HG02798 (cell line): ENCODE measurements around the gene TXNL4A.
"Not testable (repeated sequence)": the region's sequence is repeated elsewhere in the genome, so short reads cannot be mapped to it uniquely, and the experiment has no call there.

ENCODE experiments used
- ATAC-seq: cut with Tn5 transposase; IDR thresholded peaks from one replicate; pipeline ENCODE4 v1.9.1; 2021; ENCODE audit warnings: mild to moderate bottlenecking; ENCODE audit not compliant: unreplicated experiment, poor library complexity

The TXNL4A gene, protein sequence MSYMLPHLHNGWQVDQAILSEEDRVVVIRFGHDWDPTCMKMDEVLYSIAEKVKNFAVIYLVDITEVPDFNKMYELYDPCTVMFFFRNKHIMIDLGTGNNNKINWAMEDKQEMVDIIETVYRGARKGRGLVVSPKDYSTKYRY

DNA sequence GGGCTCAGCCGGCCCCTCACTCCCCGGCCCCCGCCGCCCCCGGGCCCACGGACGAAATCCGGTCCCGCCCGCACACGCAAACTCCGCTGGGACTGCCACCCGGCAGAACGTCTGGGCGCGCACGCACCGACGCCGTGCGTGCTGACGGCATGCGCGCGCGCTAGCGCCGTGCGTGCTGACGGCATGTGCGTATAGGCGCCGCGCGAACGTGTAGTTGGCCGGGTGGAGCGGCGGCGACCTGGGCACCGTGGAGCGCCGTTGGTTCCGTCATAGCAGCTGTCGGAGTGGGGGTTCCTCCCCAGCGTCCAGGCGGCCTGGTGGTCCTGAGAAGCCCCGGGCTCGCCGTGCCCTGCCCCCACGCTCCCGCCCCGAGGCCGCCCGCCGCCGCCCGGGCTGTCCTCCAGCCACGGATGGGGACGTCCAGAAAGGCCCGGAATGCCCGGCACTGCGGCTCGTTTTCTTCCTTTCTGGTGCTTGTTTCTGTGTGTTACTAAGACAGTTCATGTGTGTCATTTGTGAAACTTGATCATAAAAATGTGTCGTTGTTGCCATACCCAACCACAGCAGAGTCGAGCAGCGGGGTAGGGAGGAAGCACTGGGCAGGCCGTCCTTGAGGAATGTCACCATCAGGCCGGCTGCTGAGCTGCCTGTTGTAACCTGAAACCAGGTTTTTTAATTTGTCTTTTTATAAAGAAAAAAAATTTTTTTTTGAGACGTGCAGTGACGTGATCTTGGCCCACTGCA is at the start of gene TXNL4A:
Gene TXNL4A (minus strand): TSS at position 113 of the 744 bp plus-strand sequence. CDS start 171 bp downstream, outside the sequence.
- ATAC-seq: peak; percentile 98

DNA sequence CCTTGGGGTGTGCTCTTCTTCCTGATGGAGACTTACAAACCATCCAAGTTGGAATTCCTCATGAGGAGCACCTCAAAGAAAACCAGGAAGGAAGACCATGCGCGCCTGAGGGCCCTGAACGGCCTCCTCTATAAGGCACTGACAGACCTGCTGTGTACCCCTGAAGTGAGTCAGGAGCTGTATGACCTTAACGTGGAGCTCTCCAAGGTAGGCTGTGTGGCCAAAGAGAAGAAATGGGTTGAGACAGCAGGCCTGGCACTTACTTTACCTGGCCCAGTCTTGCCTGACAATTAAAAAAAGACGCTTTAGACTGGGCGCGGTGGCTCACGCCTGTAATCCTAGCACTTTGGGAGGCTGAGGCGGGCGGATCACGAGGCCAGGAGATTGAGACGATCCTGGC is 48.9 kb upstream of the TXNL4A start:
- no peak for ATAC-seq

DNA sequence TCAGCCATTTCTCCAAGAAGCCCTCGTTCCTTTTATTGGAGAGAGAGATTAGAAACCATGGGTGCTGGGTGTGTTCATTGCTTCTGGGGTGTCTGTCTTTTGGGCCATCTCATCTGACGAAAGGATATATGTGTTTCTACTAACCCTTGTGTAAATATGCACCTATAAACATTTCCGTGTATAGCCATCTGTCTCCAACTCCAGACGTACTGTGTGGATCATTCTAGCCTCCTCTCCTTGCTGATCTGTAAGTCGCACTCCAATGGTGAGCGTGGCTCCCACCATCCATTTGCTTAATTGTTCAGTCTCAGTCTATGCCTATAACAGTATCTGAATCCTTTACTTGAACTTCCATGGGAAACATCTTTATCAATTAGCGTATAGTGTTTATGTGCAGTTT is 47.6 kb upstream of the TXNL4A start:
- ATAC-seq: no peak

DNA sequence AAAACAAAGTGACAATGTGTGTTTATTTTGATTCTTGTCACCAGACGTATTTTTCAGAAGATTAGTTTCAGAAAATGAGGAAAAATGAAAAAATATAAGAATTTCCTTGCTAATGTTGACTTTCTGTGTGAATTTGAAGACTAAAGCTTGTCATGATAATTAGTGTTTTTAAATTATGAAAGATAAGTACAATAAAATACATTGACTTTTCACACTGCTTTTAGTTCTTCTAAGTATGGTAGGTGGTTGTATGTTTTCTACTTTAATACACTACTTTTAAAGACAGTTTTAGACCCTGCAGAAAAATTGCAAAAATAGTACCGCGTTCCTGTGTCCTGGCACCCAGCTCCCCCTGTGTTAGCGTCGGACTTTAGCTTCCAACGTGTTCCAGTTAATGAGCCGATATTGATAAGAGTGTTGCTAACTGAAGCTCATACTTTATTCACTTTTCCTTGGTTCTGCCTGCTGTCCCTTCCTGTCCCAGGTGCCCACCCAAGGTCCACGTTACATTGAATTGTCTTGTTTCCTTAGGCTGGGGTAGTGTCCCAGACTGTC is 46.6 kb upstream of the TXNL4A start:
- no peak for ATAC-seq

DNA sequence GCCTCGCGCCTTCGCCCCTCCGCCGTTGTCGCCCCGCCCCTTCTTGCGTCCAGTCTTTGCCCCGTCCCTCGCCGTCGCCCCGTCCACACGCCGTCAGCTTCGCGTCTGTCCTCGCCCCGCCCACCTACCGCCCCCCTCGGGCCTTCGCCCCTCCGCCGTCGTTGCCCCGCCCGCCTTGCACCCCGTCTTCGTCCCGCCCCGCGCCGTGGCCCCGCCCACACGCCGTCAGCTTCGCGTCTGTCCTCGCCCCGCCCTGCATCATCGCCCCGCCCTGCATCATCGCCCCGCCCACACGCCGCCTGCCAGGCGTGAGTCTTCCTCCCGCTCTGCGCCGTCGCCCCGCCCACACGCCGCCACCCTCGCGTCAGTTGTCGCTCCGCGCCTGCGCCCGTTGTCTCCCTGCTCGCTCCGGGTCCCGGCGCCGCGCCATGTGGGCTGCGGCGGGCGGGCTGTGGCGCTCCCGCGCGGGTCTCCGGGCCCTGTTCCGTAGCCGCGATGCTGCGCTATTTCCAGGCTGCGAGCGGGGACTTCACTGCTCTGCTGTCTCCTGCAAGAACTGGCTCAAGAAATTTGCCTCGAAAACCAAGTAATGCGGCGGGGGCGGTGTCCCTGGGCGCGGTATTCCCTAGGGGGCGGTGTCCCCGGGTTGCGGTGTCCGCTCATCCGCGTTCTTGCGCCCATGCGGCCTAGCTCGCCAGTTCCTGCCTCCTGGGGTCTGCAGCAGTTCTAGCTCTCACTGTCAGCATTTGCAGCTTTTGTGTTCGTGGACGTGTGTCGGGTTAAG is 45.9 kb upstream of the TXNL4A start, which contains the start of gene RBFA:
Gene RBFA (plus strand): TSS at position 367 of the 784 bp plus-strand sequence. CDS start 62 bp downstream, at position 429.
- peak; percentile 77 for ATAC-seq

DNA sequence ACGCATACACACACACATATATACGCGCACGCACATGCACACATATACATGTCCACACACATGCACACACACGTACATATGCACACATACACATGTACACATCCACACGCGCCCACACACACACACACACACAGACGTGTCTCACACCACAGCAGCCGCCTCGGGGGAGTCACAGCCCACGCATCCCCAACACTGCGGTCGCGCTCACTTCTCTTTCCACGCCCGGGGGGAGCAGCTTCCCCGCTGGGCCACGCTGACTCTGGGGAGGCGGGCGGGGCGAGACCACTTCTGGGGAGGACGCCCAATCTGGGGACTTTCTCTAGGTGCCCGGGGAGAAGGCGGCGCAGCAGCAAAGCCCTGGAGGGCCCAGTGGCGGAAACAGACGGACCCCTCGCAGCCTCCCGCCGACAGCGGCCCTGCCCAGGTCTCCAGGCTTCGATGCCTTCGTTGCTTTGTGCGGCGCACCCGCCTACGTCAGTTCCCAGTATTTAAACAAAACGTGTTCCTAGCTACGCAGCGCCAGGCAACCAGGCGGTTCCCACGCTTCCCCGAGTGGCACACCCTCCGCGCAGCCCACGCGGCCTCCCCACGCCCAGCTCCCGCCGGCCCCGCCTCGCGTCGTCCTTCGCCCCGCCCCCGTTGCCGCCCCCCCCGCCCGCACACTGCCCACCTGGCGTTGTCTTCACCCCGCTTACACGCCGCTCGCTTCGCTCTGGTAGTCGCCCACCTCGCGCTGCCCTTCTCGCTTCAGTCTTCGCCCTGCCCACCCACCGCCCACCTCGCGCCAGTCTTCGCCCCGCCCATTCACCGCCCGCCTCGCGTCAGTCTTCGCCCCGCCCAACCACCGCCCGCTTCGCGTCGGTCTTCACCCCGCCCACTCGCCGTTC is 45.1 kb upstream of the TXNL4A start:
- peak; percentile 55 for ATAC-seq

DNA sequence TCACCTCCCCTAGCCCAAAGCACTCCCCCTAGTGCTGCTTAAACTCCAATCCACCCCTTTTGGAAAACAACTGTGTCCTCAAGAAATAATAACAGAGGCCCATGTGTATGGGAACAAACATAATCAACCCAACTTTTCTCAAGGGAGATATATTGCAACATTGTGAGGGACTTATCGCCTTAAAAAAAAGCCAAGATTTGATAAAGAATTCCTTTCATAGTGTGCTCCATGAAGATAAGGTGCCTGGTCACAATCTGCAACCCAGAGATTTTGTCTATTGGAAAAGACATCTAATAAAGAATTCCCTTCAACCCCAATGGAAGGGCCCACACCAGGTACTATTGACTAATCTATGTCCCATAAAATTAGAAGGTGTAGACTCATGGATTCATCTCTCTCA is 41.3 kb upstream of the TXNL4A start:
- ATAC-seq: no peak

DNA sequence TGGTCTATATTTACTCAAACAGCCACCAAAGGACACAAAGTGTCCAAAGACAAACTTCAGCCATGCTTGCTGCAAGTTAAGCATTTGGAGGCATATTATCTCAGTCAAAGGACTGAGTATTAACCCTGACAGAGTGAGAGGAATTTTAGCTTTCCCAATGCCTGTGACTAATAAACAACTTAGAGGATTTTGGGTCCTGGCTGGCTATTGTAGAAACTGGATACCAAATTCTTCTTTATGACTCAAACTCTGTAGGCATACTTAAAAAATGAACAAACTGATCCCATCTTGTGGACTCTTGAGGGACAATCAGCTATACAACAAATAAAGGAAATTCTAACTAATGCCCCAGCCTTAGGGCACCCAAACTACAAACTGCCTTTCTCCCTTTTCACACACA is 39.4 kb upstream of the TXNL4A start:
- ATAC-seq: not testable (repeated sequence)

DNA sequence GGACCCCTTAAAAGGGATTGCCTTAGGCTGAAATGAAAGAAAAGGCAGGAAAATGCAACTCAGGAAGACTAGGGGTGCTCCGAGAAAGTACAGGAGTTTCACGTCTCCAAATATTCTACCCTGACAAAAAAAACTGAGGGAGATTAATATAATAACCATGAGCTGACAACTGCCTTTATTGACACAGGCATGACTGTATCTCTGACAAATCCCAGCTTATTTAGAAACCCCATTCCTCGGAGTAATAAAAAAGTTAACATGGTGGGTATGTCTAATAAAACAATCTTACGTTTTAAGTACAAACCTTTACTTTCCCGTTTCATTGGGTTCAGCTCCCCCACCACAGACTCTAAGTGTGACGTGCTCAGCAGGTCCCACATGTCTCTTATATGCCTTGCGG is 38.0 kb upstream of the TXNL4A start:
- no peak for ATAC-seq

DNA sequence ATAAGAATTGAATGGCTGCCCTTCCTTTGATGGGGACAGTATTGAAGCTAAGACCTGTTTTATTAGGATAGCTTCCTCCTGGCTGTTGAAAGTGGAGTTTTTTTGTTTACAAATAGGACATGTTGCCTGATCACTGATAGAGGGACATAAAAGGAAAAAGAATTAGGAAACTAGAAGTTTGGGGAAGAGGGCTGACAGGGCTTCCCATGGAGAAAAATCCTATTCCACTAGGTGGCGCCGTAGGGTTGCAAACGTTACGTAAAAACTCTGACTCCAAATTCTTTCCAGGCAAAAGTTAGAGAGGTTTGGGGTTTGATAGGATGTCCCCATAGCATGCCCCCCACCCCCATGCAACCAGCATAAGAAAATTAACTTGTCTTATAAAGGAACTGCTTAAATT is 34.8 kb upstream of the TXNL4A start:
- ATAC-seq: no peak

DNA sequence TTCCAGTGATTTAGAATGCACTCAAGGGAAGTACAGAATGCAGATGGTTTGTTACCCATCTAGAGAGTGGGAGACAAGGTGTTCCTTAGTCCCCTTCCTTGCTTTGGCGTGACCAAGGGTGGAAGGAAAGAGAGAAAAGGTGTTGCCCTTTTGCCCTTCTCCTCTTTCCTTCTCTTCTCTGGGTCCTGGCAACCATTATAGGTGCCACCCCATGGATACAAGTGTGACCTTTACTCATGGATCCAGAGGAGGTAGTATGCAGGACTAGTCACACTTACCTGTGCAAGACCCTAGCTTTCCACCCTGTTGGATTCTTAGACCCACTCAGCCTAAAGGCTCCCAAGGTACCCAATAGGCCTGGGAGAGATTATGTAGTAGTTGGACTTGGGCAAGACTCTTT is 34.2 kb upstream of the TXNL4A start:
- ATAC-seq: no peak

DNA sequence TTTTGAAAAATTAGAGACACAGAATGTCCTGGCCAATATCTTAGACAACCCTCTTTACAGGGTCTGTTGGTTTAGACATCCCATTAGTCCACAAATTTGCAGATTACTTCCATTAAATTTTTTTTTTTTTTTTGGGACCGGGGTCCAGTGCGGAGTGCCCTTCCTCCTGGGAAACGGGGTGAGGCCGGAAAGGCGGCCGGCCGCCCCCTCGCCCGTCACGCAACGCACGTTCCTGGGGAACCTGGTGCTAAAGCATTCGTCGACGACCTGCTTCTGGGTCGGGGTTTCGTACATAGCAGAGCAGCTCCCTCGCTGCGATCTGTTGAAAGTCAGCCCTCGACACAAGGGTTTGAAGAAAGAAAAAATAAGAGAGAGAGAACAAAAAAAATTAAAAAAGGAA is 24.4 kb upstream of the TXNL4A start:
- ATAC-seq: no peak

DNA sequence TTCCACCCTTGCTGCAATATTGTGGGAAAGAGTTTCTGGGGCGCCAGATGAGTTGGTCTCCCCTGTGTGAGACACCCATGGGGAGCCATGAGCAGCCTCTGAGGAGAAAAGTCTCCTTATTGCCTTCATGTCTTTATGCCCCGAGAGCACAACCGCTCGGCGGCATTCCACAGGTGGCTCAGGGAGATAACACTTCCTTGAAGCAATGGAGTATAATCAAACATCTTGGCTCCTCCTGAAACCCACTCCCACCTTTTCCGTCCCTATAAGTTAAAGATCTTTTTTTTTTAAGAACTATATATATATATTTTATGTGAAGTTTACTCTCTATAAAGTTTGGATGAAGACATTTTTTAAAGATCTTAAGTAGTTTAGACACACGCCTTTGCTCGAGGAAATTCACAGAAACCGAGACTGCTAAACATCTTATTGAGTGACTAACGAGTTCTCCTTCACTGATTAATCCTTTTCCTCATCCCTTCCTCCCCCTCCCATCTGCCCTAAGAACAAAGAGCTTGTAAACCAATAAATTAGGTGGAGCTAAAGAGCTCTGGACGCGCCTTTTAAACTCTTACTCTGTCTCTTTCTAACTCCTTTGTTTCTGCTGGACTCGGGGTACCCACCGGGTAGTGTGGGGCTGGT is 23.3 kb upstream of the TXNL4A start:
- not testable (repeated sequence) for ATAC-seq

DNA sequence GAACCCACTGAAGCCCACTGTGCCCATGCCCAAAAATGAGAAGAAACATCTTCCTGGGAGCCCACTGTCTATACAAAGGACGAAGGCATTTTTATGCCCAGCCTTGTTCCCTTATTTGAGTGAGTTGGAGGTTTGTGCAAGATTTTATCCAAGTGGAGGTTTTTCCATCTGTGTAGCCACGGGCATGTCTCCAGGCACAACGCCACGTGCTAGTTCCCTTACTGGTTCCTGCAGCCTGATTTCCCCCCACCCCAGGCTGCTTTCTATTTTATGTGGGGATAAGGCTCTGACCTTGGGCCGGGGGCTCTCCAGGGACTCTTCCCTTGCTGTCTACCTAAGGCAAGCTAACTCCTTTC is 22.2 kb upstream of the TXNL4A start:
- no peak for ATAC-seq

DNA sequence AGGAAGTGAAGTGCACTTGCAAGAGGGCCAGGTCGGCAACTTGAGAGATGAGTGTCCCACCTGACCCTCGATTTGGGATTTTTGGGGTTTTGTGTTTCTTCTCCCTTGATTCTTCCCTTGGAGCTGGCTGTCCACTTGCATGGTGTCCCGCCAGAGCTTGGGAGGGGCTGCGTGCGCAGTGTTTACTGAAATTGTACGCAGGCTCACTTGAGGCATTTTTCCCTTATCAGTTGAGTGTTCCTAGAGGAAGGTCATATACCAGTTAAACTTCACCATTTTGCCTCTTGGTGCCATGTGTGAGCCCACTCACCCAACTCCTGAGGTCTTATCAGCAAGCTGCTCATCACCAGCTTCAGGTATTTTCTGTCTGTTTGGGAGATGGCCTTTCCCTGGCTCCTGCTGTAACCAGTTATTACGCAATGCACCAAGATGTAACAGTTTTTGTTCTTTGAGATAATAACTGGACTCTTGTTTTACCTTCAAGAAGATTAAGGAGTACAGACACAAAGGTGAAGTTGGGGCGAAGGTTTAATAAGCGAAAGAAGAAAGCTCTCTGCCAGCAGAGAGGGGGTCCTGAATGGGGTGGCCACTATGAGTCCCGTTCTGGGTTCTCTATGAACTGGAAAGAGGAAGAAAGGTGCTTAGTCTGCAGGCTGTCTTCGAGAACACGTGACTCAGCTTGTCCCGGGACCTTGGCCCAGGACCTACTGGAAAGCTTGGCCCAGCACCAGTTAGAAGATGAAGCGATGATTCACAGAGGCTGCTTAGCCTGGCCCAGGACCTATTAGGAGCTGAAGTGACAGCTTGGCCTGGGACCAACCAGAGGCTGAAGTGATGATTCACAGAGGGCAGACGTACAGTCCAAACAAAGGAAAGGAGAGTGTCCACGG is 21.5 kb upstream of the TXNL4A start:
- no peak for ATAC-seq

DNA sequence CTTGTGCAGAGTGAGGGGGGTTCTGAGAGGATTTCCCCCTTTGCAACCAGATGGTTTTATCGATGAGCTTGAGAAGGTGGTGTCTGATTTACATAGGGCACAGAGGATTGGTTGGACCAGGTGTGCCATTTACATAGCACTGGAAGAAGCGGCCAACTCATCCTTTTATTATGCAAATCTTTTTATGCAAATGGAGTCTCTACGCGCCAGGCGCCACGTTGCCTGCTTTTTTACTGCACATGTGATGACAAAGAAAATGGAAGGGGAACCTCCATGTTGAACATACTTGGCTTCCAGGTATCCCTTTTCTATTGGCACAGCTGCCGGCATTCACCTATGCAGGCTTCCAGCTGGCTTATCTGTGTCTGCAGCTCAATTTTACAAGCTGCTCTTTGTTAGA is 18.4 kb upstream of the TXNL4A start:
- ATAC-seq: no peak

DNA sequence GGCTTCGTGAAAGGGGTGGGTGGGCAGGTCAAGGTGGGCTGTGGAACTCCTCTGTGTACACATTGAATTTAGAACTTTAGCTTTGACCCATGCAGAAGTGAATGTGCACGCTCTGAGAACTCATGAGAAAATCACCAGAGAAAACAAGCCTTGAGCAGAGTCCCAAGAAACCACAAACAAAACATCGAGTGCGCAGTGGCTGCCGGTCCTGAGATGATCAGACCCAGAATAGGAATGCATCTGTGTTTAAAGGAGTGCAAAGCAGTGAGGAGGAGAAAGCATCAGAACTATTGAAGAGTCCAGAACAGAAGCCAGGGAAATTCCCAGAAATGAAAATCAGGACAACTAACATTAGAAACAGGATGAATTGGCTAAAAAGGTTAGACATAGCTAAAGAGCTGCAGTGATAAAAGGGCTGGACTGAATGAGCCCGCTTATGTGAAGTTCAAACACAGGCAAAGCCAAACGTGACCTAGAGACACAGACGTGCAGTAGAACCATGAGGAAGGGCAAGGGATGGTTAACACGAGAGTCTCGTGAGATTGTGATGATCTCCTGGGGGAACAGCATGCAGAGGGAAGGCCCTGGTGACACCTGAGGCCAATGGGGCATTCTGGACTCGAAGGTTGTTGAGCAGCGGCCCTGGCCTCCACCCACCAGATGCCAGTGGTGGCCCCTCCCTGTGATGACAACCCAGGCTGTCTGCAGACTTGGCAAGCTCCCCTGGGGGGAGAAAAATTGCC is 16.4 kb upstream of the TXNL4A start:
- no peak for ATAC-seq

DNA sequence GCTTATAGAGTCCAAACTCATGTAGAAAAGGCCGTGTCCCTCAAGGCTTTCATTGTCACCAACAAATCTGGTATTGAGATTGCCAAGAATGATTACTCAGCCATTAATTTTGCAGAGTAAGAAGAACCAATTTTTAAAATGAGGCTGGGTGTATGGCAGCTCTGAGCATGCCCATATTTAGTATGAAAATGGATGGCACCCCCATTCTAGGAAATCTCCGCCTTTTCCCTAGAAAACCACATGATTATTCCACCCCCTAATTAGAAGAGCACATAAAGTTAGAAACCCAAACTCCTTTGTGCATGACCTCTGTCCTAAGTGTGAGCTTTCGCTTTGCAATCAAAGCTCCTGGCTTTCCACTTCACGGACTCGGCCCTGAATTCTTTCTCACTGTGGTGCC is 14.1 kb upstream of the TXNL4A start:
- ATAC-seq: no peak
